GM19099 (cell line): ENCODE data around the gene PCDH1.

Source experiments
- POLR2A ChIP-seq: IDR thresholded peaks from 3 replicates; pipeline ENCODE4 v1.6.1; 2011; ENCODE audit warnings: low read depth; ENCODE audit not compliant: insufficient read length; ENCODE audit errors: extremely low read depth

The PCDH1 gene

GRCh38 chr5:141839015-141839513 lies 39.1 kb downstream of the PCDH1 start:
- no peak for TF ChIP-seq POLR2A

GRCh38 chr5:141838326-141839014 lies 39.7 kb downstream of the PCDH1 start:
- no peak for TF ChIP-seq POLR2A

DNA sequence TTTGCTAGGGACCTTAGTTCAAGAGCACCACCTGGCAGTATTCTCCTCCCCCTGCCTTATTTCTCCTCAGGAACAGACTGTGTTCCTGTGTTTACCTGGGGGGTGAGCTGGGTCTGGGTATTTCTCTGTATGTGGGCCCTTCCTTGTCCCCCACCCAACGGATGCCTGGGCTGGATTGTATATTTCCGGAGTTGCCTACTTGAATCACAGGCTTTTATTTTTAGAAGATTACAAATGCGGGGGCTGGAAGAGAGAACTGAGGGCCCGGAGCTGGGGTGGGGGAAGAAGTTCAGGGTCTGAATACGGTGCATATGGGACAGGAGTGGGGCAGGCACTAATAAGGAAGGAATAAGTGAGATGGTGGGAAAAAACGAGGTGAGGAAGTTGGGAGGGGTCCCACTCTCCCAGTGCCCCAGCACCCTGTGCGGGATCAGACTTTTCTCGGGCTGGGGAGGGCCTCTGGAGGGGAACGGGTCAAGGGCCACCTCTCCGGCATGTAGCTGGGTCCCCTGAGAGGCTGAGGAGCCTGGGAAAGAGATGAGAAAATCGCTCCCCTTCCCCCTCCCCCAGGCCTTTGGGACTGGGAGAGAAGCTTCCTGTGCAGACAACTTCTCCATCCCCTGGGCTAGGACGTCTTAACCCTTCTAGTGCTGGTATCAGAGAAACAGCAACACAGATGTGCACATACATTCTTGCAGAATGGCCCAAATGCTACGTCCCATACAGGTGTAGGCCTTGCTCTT lies 42.1 kb downstream of the PCDH1 start:
- no peak for TF ChIP-seq POLR2A

DNA sequence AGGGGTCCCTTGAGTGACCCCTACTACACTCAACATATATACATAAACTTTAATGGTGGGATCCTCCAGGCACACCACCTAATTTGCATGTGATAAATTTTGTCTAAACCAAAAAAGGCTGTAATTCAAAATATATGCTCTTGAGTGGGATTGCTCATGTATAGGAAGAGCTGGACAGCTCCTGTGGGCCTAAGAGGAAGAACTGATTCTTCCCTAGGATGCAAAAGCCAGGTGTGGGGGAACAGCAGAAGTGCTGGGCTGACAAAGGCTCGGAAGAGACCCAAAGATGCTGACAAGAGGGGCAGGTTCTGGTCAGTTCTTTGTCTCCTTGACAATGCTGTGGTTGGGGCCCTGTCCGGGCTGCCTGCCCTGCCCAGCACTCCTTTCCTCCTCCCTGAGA lies 43.9 kb downstream of the PCDH1 start:
- no peak for TF ChIP-seq POLR2A

GRCh38 chr5:141832131-141832530 lies 46.1 kb downstream of the PCDH1 start:
- no peak for TF ChIP-seq POLR2A

DNA sequence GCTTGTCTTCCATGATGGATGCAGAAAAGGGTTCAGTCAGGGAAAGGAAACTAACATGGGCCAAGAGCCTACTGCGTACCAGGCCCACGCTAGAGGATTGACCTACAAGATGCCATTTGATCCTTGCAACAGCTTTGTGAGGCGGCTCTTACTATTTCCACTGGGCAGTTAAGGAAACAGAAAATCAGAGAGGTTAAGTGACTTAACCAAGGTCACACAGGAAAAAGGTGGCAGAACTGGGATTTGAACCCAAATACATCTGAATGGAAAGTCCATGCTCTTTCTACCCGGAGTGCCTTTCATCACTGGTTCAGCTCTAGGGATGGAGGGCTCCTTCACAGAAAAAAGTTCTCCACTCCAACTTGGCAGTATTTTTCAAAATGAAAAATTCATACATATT lies 50.0 kb downstream of the PCDH1 start:
- no peak for TF ChIP-seq POLR2A

GRCh38 chr5:141826674-141827073 lies 51.5 kb downstream of the PCDH1 start:
- no peak for TF ChIP-seq POLR2A

DNA sequence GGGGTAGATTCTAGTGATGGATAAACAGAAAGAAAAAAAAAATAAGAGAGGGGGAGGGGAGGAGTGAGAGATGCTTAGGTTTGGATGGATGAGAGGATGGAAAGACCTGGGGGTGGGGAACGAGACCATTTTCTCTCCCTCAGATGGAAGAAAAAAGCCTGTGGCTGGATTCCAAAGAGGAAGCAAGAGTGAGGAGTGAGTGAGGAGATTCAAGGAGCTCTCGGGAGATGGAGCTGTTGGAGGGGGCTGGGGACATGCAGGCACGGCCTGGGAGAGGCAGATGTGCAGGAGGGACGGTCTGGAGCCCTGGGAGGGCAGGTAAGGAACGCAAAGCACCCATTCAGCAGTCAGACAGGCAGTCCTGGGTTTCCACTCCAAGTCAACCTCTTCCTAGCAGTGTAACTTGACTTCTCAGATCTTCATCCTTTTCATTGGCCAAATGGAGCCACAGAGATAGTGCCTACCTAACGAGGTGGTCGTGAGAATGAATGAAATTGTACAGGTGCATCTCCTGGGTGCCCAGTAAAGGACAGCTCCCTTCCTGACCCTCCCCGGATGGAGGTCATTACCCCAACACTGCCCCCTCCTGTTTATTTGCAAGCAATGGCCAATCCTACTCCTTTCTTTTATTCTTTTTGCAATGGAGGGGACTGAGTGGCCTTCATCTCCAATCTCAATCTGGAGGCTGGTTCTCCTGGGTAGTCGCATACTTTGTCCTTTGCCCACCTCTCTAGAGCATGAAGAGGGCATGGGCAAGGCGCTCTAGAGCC lies 52.2 kb downstream of the PCDH1 start:
- TF ChIP-seq POLR2A = no peak

- TF ChIP-seq POLR2A = no peak
These were observed 53.0 kb downstream of the PCDH1 start for GRCh38 chr5:141825241-141825671.

- no peak for TF ChIP-seq POLR2A
These were observed 53.5 kb downstream of the PCDH1 start for GRCh38 chr5:141824717-141825116.

- no peak for TF ChIP-seq POLR2A
These were observed 55.2 kb downstream of the PCDH1 start for GRCh38 chr5:141823056-141823455.

GRCh38 chr5:141822144-141822543 lies 56.1 kb downstream of the PCDH1 start:
- no peak for TF ChIP-seq POLR2A

- TF ChIP-seq POLR2A = no peak
These were observed 56.7 kb downstream of the PCDH1 start for GRCh38 chr5:141821430-141821925.

- TF ChIP-seq POLR2A = no peak
These were observed 60.6 kb downstream of the PCDH1 start for GRCh38 chr5:141817631-141818030.

DNA sequence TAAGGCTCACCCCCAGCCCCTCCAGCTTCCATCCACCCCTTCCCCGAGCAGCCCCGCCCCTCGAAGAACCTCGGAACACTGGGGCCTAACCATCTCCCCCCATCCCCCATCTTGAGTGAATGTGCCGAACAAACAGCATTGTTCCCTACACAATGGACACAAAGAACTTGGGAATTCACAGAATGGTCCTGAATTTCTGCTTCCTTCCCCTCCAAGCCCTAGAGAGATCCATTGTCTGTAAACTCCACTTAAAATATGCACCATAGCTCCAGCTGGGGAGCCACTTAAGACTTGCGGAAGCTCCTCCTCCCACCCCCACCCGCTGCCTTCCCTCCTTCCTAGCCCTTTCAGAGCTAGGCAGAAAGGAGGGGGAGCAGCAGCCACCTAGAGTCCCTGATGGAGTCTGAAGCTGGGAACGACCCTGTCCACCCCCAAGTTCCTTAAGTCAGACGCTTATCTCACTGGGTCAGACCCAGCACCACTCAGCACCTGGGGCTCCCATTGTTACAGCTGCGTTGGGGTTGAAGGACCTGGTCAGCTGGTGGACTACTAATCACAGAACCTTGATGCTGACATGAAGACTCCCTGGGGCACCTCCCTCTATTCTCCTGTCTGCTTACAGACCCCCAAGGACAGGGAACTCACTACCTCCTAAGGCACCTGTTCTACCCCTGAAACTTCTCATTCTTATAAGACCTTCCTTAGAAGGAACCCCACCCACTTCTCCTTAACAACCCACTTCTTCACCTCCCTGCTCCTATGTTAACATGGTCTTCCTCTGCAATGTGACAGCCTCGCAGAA lies 61.4 kb downstream of the PCDH1 start:
- no peak for TF ChIP-seq POLR2A

DNA sequence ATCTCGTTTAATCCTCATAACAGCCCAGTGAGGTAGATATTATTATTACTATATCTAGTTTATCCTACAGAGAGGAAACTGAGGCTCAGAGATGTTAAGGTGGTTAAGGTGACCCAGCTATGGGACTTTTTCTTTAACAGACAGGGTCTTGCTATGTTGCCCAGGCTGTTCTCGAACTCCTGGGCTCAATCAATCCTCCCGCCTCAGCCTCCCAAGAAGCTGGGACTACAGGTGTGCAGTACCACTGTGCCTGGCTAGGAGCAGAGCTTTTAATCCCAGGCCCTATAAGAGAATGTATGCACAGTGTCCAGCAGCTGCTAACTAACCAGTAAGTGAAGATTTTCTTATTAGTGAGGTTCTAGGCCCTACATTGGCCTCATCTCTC lies 62.4 kb downstream of the PCDH1 start:
- no peak for TF ChIP-seq POLR2A
